ENCODE results near the gene SLFN12. TPM values are rescaled to one million over a fixed set of nuclear protein-coding genes. Genes with fewer than 3 reads are reported as not detected.
A peak's percentile ranks its signal among the peaks of the same experiment; 100 is the strongest.

The SLFN12 gene
- total RNA-seq, 2 experiments from 2014 or later: 1.3 to 2.4 TPM

GRCh38 chr17:35377068-35377467 lies 55.2 kb downstream of the SLFN12 start:
- Mint-ChIP-seq H3K27me3 (no peaks in the 10 kb centered on the region), H3K9me3 (no peaks in the 10 kb centered on the region), H3K27ac (peak overlapping the region; percentile 4), H3K36me3 (ENCODE audit: low read depth) (peaks cover 8% of the 10 kb centered on the region), H3K4me1 (ENCODE audit: low read depth) (peaks cover 42% of the 10 kb centered on the region), H3K4me3 (no peak overlapping the region)
- Histone ChIP-seq H3K27me3 (ENCODE audit: control insufficient read depth in 1 of 2, insufficient read depth in 2 of 2, low read length in 2 of 2) (no peaks in the 10 kb centered on the region), H3K4me3 (ENCODE audit: low read length) (no peak overlapping the region), H3K9me3 (ENCODE audit: control insufficient read depth in 1 of 2, insufficient read depth in 1 of 2, low read length in 2 of 2) (no peaks in the 10 kb centered on the region), H3K27ac (ENCODE audit: low read depth in 1 of 2, low read length in 2 of 2) (no peak overlapping the region), H3K36me3 (ENCODE audit: insufficient read depth, low read length) (no peaks in the 10 kb centered on the region), H3K4me1 (ENCODE audit: insufficient read depth, low read length) (peaks cover 8% of the 10 kb centered on the region)
- DNase-seq (no peak), ATAC-seq (ENCODE audit: poor library complexity) (no peak)
- TF ChIP-seq CTCF (IDR thresholded peaks at IDR 0.05): no peak
- intact Hi-C loops (cut with DNase I, micrococcal nuclease): loop anchor here (10.0 kb wide), 3 partner anchors 58 to 132 kb away; partner anchors contain the start of genes SLFN12 (in 1 of the 2) and SLFN5 (in 1 of the 2)
- ChIA-PET POLR2A (interaction anchor here (0.6 kb wide), 1 partner anchor 8 kb away, joined by 3 read pairs; no protein-coding TSS in a partner anchor), CTCF (no interaction called here)

GRCh38 chr17:35376245-35376644 lies 56.1 kb downstream of the SLFN12 start:
- H3K27ac Mint-ChIP-seq: peak overlapping the region; percentile 69
- H3K9me3 Mint-ChIP-seq: peaks cover 1% of the 10 kb centered on the region
- intact Hi-C loops (cut with DNase I, micrococcal nuclease): loop anchor here (10.0 kb wide), 3 partner anchors 59 to 131 kb away; partner anchors contain the start of genes SLFN12 (in 1 of the 2) and SLFN5 (in 1 of the 2)
- H3K4me3 Mint-ChIP-seq: peak overlapping the region; percentile 77
- H3K4me1 Mint-ChIP-seq (ENCODE audit: low read depth): peaks cover 50% of the 10 kb centered on the region
- Histone ChIP-seq H3K27ac (ENCODE audit: low read depth in 1 of 2, low read length in 2 of 2) (no peak overlapping the region), H3K36me3 (ENCODE audit: insufficient read depth, low read length) (no peaks in the 10 kb centered on the region), H3K9me3 (ENCODE audit: control insufficient read depth in 1 of 2, insufficient read depth in 1 of 2, low read length in 2 of 2) (no peaks in the 10 kb centered on the region), H3K4me1 (ENCODE audit: insufficient read depth, low read length) (peaks cover 8% of the 10 kb centered on the region), H3K4me3 (ENCODE audit: low read length) (no peak overlapping the region), H3K27me3 (ENCODE audit: control insufficient read depth in 1 of 2, insufficient read depth in 2 of 2, low read length in 2 of 2) (no peaks in the 10 kb centered on the region)
- H3K36me3 Mint-ChIP-seq (ENCODE audit: low read depth): peaks cover 8% of the 10 kb centered on the region
- no peaks in the 10 kb centered on the region for H3K27me3 Mint-ChIP-seq
- DNase-seq (peak in 2 of 14 experiments; percentile 39 to 42), ATAC-seq (ENCODE audit: poor library complexity) (no peak)
- ChIA-PET CTCF (no interaction called here), POLR2A (no interaction called here)
- TF ChIP-seq CTCF (IDR thresholded peaks at IDR 0.05): no peak

GRCh38 chr17:35374766-35375344 lies 57.4 kb downstream of the SLFN12 start:
- H3K27ac Mint-ChIP-seq: peak overlapping the region; percentile 95
- TF ChIP-seq CTCF (IDR thresholded peaks at IDR 0.05): no peak
- H3K4me1 Mint-ChIP-seq (ENCODE audit: low read depth): peaks cover 64% of the 10 kb centered on the region
- Histone ChIP-seq H3K36me3 (ENCODE audit: insufficient read depth, low read length) (no peaks in the 10 kb centered on the region), H3K9me3 (ENCODE audit: control insufficient read depth in 1 of 2, insufficient read depth in 1 of 2, low read length in 2 of 2) (peaks cover 0 to 4% of the 10 kb centered on the region in 2 experiments), H3K27me3 (ENCODE audit: control insufficient read depth in 1 of 2, insufficient read depth in 2 of 2, low read length in 2 of 2) (no peaks in the 10 kb centered on the region), H3K4me1 (ENCODE audit: insufficient read depth, low read length) (peaks cover 8% of the 10 kb centered on the region), H3K27ac (ENCODE audit: low read depth in 1 of 2, low read length in 2 of 2) (peak overlapping the region; percentile 80 to 96), H3K4me3 (ENCODE audit: low read length) (peak overlapping the region; percentile 84)
- H3K36me3 Mint-ChIP-seq (ENCODE audit: low read depth): peaks cover 14% of the 10 kb centered on the region
- no peak for ATAC-seq (ENCODE audit: poor library complexity)
- ChIA-PET POLR2A (interaction anchor here (0.6 to 3.6 kb wide), 10 partner anchors 8 to 207 kb away, joined by 3 to 40 read pairs (median 4); partner anchors contain the start of genes SLFN12L and SLFN13), CTCF (interaction anchor here (0.5 to 1.5 kb wide), 2 partner anchors 113 to 397 kb away, joined by 3 to 5 read pairs; no protein-coding TSS in a partner anchor)
- no peaks in the 10 kb centered on the region for H3K27me3 Mint-ChIP-seq
- intact Hi-C loops (cut with DNase I, micrococcal nuclease): loop anchor here (5.0 to 10.0 kb wide), 5 partner anchors 60 to 162 kb away; partner anchors contain the start of genes SLFN12 (in 1 of the 2), SLFN12L (in 1 of the 2) and SLFN5 (in 1 of the 2)
- H3K9me3 Mint-ChIP-seq: peaks cover 12% of the 10 kb centered on the region
- H3K4me3 Mint-ChIP-seq: peak overlapping the region; percentile 96
- DNase-seq: no peak
